DND-41 (cell line): ENCODE results near the gene NIPAL3.

Source experiments
- CTCF ChIP-seq: IDR thresholded peaks from 2 replicates; pipeline ENCODE4 v1.5.1; 2012; ENCODE audit warnings: borderline replicate concordance, low read length, moderate library complexity, mild to moderate bottlenecking; ENCODE audit not compliant: poor library complexity, severe bottlenecking; ENCODE audit errors: extremely low read depth
- EZH2 ChIP-seq: IDR thresholded peaks from 3 replicates; pipeline ENCODE4 v1.6.1; 2012; ENCODE audit warnings: borderline replicate concordance, low read depth, mild to moderate bottlenecking, moderate library complexity, low read length, inconsistent platforms; ENCODE audit not compliant: severe bottlenecking

- TF ChIP-seq CTCF (no peak), EZH2 (no peak)
Observed at GRCh38 chr1:24424207-24424606, 8.6 kb downstream of the NIPAL3 start.
